Hepatocyte (in vitro differentiated cells): ENCODE data around the gene PLSCR3. TPM values are rescaled to one million over a fixed set of nuclear protein-coding genes. Genes with fewer than 3 reads are reported as not detected.

ENCODE experiments used
- DNase-seq: peaks from one replicate; pipeline ENCODE4 v3.0.0-alpha.2; 2016; ENCODE audit warnings: low spot score
- H2AFZ ChIP-seq: fragments of 200-600 bp; sonication (generic); 2 replicates; pipeline ENCODE4 v1.6.0; 2016; ENCODE audit warnings: antibody characterized with exemption, mild to moderate bottlenecking
- H3K27ac ChIP-seq: fragments of 200-600 bp; sonication (generic); 2 replicates; pipeline ENCODE4 v1.5.1; 2016; ENCODE audit warnings: mild to moderate bottlenecking
- H3K27me3 ChIP-seq: fragments of 200-600 bp; sonication (generic); 2 replicates; pipeline ENCODE4 v1.6.1; 2016
- H3K36me3 ChIP-seq: fragments of 200-600 bp; sonication (generic); replicated peaks from 2 replicates; pipeline ENCODE4 v1.5.1; 2016; ENCODE audit warnings: low read depth; ENCODE audit not compliant: insufficient read depth
- H3K4me1 ChIP-seq: fragments of 200-600 bp; sonication (generic); 2 replicates; pipeline ENCODE4 v1.5.1; 2016; ENCODE audit warnings: mild to moderate bottlenecking, moderate library complexity; ENCODE audit not compliant: insufficient read depth
- H3K4me2 ChIP-seq: fragments of 200-600 bp; sonication (generic); 2 replicates; pipeline ENCODE4 v1.6.0; 2016
- H3K4me3 ChIP-seq: fragments of 200-600 bp; sonication (generic); 2 replicates; pipeline ENCODE4 v1.5.1; 2016; ENCODE audit warnings: mild to moderate bottlenecking
- H3K79me2 ChIP-seq: fragments of 200-600 bp; sonication (generic); 2 replicates; pipeline ENCODE4 v1.6.0; 2017; ENCODE audit warnings: mild to moderate bottlenecking
- H3K9me2 ChIP-seq: fragments of 200-600 bp; sonication (generic); replicated peaks from 2 replicates; pipeline ENCODE4 v1.6.0; 2017; ENCODE audit warnings: mild to moderate bottlenecking; ENCODE audit not compliant: insufficient read depth
- H3K9me3 ChIP-seq: fragments of 200-600 bp; sonication (generic); 2 replicates; pipeline ENCODE4 v1.5.1; 2016; ENCODE audit warnings: low read depth, mild to moderate bottlenecking
- H4K20me1 ChIP-seq: fragments of 200-600 bp; sonication (generic); 2 replicates; pipeline ENCODE4 v1.6.0; 2016; ENCODE audit warnings: mild to moderate bottlenecking; ENCODE audit not compliant: insufficient read depth, poor library complexity, severe bottlenecking
- EZH2 ChIP-seq: fragments of 200-600 bp; sonication (generic); IDR thresholded peaks from 2 replicates; pipeline ENCODE4 v1.6.1; 2016; ENCODE audit warnings: antibody characterized with exemption, mild to moderate bottlenecking, borderline replicate concordance
- EZH2phosphoT487 ChIP-seq: fragments of 200-600 bp; sonication (generic); IDR thresholded peaks from one replicate; pipeline ENCODE4 v1.6.1; 2018; ENCODE audit warnings: antibody characterized with exemption, mild to moderate bottlenecking, low read depth, moderate library complexity; ENCODE audit not compliant: unreplicated experiment, severe bottlenecking
- WGBS: methylation state at CpG from one replicate; pipeline ENCODE4 v1.1.6; 2016; ENCODE audit warnings: low lambda C conversion rate; ENCODE audit errors: missing lambda C conversion rate; 5-methylcytosine and 5-hydroxymethylcytosine counted together
- polyA plus RNA-seq: library from polyadenylated mRNA; unstranded; fragments of >200 nt; fragmentation: Nextera tagmentation; extraction: Ambion mirVana; gene quantifications from 2 replicates; pipeline ENCODE4 v1.2.1, GENCODE V29; 2016
- total RNA-seq: library from RNA; depleted of rRNA; stranded (reverse); fragments of >200 nt; gene quantifications from 2 replicates; pipeline ENCODE4 v1.2.3, GENCODE V29; 2014
- TF ChIP-seq, protein P1 (sequence below): fragments of 200-600 bp; sonication (generic); IDR thresholded peaks from 2 replicates; pipeline ENCODE4 v1.5.1; 2016; ENCODE audit warnings: antibody characterized with exemption, mild to moderate bottlenecking; ENCODE audit not compliant: poor library complexity

Gene PLSCR3
- total and polyA plus RNA-seq, 2 experiments from 2014 or later = 17.6 to 59.6 TPM

DNA sequence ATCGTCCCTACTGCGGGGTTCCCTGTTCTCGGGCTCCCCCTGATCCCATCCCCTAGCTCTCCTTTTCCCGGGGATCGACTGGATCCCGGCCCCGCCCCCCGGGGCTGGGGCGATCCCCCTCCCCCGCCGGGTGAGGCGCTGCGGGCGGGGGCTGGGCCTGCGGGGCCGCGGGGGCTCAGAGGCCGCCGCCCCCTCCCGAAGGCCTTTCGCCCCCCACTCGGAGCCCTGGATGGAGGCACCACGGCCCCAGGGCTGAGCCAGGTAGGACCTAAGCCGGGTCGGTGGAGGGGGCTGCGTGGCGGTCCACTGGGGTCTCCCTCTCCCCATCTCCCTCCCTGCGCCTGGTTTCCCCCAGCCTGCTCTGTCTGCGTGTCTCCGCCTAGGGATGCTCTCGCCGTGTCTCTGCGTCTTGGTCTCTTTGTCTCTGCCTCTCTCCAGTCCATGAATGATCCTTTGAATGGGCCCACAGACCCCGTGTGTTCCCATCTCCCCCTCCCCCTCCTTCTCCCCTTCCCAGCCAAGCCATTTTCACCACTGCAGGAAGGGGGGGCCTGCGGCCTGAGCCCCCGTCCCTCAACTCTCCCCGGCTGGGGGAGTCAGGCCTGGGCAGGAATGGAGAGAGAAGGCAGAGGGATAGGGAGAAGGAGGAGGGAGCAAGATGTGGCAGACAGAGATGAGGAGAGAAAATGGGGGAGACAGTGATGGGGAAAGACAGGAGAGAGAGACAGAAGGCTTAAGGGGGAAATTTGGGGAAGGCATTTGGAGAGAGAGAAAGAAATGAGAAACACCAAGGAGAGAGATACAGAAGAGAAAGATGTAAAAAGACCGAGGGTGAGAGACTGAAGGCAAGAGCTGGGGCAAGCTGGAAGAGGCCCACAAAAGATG is 11.3 kb upstream of the PLSCR3 start:
- peaks cover 9% of the 10 kb centered on the region for H3K4me1 ChIP-seq
- peak; percentile 40 for DNase-seq
- no peaks in the 10 kb centered on the region for H3K36me3 ChIP-seq
- no peaks in the 10 kb centered on the region for H4K20me1 ChIP-seq
- H3K4me3 ChIP-seq = peak overlapping the region; percentile 50
- H3K4me2 ChIP-seq = peak overlapping the region; percentile 97
- H3K27ac ChIP-seq = peak overlapping the region; percentile 63
- 17% methylated on average over 9 of the region's 38 CpGs for WGBS
- H3K79me2 ChIP-seq = peaks cover 19% of the 10 kb centered on the region
- no peaks in the 10 kb centered on the region for H3K27me3 ChIP-seq
- H3K9me2 ChIP-seq = no peaks in the 10 kb centered on the region
- peak overlapping the region; percentile 23 for H2AFZ ChIP-seq
- TF ChIP-seq EZH2phosphoT487 = no peak
- TF ChIP-seq EZH2 = no peak
- TF ChIP-seq, protein P1, sequence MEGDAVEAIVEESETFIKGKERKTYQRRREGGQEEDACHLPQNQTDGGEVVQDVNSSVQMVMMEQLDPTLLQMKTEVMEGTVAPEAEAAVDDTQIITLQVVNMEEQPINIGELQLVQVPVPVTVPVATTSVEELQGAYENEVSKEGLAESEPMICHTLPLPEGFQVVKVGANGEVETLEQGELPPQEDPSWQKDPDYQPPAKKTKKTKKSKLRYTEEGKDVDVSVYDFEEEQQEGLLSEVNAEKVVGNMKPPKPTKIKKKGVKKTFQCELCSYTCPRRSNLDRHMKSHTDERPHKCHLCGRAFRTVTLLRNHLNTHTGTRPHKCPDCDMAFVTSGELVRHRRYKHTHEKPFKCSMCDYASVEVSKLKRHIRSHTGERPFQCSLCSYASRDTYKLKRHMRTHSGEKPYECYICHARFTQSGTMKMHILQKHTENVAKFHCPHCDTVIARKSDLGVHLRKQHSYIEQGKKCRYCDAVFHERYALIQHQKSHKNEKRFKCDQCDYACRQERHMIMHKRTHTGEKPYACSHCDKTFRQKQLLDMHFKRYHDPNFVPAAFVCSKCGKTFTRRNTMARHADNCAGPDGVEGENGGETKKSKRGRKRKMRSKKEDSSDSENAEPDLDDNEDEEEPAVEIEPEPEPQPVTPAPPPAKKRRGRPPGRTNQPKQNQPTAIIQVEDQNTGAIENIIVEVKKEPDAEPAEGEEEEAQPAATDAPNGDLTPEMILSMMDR = no peak
- no peaks in the 10 kb centered on the region for H3K9me3 ChIP-seq

- H3K4me1 ChIP-seq = peaks cover 9% of the 10 kb centered on the region
- WGBS = 2% methylated on average over 16 of the region's 65 CpGs
- H4K20me1 ChIP-seq = no peaks in the 10 kb centered on the region
- peak overlapping the region; percentile 97 for H3K4me2 ChIP-seq
- no peaks in the 10 kb centered on the region for H3K9me2 ChIP-seq
- TF ChIP-seq, protein P1 = no peak
- TF ChIP-seq EZH2phosphoT487 (no peak), EZH2 (no peak)
- no peaks in the 10 kb centered on the region for H3K9me3 ChIP-seq
- H3K36me3 ChIP-seq = no peaks in the 10 kb centered on the region
- H3K27ac ChIP-seq = peak overlapping the region; percentile 63
- peak overlapping the region; percentile 23 for H2AFZ ChIP-seq
- no peak for DNase-seq
- no peaks in the 10 kb centered on the region for H3K27me3 ChIP-seq
- peaks cover 19% of the 10 kb centered on the region for H3K79me2 ChIP-seq
- peak overlapping the region; percentile 50 for H3K4me3 ChIP-seq
Observed at GRCh38 chr17:7404737-7405349, 10.5 kb upstream of the PLSCR3 start.

- 1% methylated on average over 38 of the region's 49 CpGs for WGBS
- peaks cover 9% of the 10 kb centered on the region for H3K4me1 ChIP-seq
- H3K27me3 ChIP-seq = no peaks in the 10 kb centered on the region
- H3K9me2 ChIP-seq = no peaks in the 10 kb centered on the region
- H3K27ac ChIP-seq = peak within 1 kb of the TSS; percentile 92
- peak within 1 kb of the TSS; percentile 97 for H3K4me2 ChIP-seq
- no peaks in the 10 kb centered on the region for H4K20me1 ChIP-seq
- peak within 1 kb of the TSS; percentile 50 for H3K4me3 ChIP-seq
- H3K9me3 ChIP-seq = no peaks in the 10 kb centered on the region
- no peaks in the 10 kb centered on the region for H3K36me3 ChIP-seq
- H2AFZ ChIP-seq = peak within 1 kb of the TSS; percentile 23
- H3K79me2 ChIP-seq = peaks cover 19% of the 10 kb centered on the region
- peak; percentile 99 for DNase-seq
- TF ChIP-seq EZH2phosphoT487 (no peak), EZH2 (no peak)
- TF ChIP-seq, protein P1 = no peak
Observed at GRCh38 chr17:7403977-7404736, 9.8 kb upstream of the PLSCR3 start, which contains the start of gene TMEM256. TMEM256 (minus strand) TSS chr17:7404097; CDS start chr17:7404084, 13 bp downstream.
